GM12878 (cell line): Measurements from ENCODE around the gene ORC1.

Experiments
- ATF3 ChIP-seq: IDR thresholded peaks from 2 replicates; pipeline ENCODE4 v1.6.1; 2011; ENCODE audit warnings: low read depth, mild to moderate bottlenecking, low read length, moderate library complexity, borderline replicate concordance; ENCODE audit errors: extremely low read depth
- CEBPB ChIP-seq, 2 experiments: fragments of 150-350 bp in 1 of 2; IDR thresholded peaks; 2 replicates each; pipeline ENCODE4 v1.6.1; 2012 to 2014; ENCODE audit warnings: low read depth in 2 of 2, low read length in 2 of 2, borderline replicate concordance in 1 of 2, inconsistent platforms in 1 of 2
- CREB1 ChIP-seq: IDR thresholded peaks from 2 replicates; pipeline ENCODE4 v1.6.1; 2012; ENCODE audit warnings: low read depth, mild to moderate bottlenecking, inconsistent platforms
- CTCF ChIP-seq, 3 experiments: IDR thresholded peaks in 2 of 3; conservative IDR thresholded peaks in 1 of 3; 2 replicates each; pipeline ENCODE4 v1.5.1; 2011; ENCODE audit warnings: low read depth in 3 of 3, low read length in 3 of 3, mild to moderate bottlenecking in 3 of 3, control low read depth in 2 of 3, moderate library complexity in 2 of 3, inconsistent platforms in 1 of 3, mixed read lengths in 1 of 3; ENCODE audit not compliant: control insufficient read depth in 2 of 3, insufficient read depth in 1 of 3; ENCODE audit errors: extremely low read depth in 1 of 3
- FOXM1 ChIP-seq: IDR thresholded peaks from 2 replicates; pipeline ENCODE4 v1.6.1; 2012; ENCODE audit warnings: low read depth, mild to moderate bottlenecking, inconsistent platforms, low read length, moderate library complexity
- MXI1 ChIP-seq: fragments of 150-350 bp; IDR thresholded peaks from 2 replicates; pipeline ENCODE4 v1.6.1; 2011; ENCODE audit warnings: low read depth, mild to moderate bottlenecking, inconsistent platforms, low read length, improper control_type of control experiment
- POLR2A ChIP-seq: IDR thresholded peaks from 2 replicates; pipeline ENCODE4 v1.6.1; 2011; ENCODE audit warnings: low read depth, mild to moderate bottlenecking, low read length
- POLR2AphosphoS5 ChIP-seq: IDR thresholded peaks from 2 replicates; pipeline ENCODE4 v1.6.1; 2011; ENCODE audit warnings: mild to moderate bottlenecking, low read length, inconsistent platforms
- SPI1 ChIP-seq: IDR thresholded peaks from 2 replicates; pipeline ENCODE4 v1.6.1; 2011; ENCODE audit warnings: low read depth, mild to moderate bottlenecking, low read length, moderate library complexity, borderline replicate concordance; ENCODE audit not compliant: insufficient read depth
- TAF1 ChIP-seq: IDR thresholded peaks from 2 replicates; pipeline ENCODE4 v1.6.1; 2011; ENCODE audit warnings: mild to moderate bottlenecking, low read depth, low read length, borderline replicate concordance
- ZNF384 ChIP-seq: IDR thresholded peaks from 2 replicates; pipeline ENCODE4 v1.6.1; 2012; ENCODE audit warnings: low read depth, mild to moderate bottlenecking, low read length, improper control_type of control experiment, borderline replicate concordance
- ZSCAN29 ChIP-seq: fragments of 450-650 bp; IDR thresholded peaks from 2 replicates; pipeline ENCODE4 v1.6.1; 2017; ENCODE audit warnings: mild to moderate bottlenecking, moderate library complexity

DNA sequence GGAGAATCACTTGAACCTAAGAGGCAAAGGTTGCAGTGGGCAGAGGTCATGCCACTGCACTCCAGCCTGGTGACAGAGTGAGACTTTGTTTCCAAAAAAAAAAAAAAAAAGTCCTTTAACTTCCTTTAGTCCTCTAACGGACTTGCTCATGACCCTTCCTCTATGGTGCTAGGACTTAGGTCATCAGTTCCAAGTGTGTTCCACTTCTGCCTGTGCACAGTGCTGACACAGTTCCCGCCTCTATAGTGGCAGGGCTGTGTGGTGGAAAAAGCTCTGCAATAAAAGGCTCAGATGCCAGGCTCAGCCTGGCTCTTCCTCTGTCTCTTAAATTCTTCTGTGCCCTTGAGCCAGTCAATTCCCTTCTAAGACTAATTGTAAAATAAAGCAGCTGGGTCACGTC, 60.2 kb downstream of the ORC1 start:
- TF ChIP-seq CEBPB (IDR thresholded peaks at IDR 0.05; ENCODE audit: borderline replicate concordance in 1 of 2, low read depth in 2 of 2, low read length in 2 of 2): no peak
- TF ChIP-seq POLR2A: no peak
- TF ChIP-seq SPI1: no peak
- no peak for TF ChIP-seq CTCF (IDR thresholded peaks at IDR 0.05 in 2 of 3, conservative IDR thresholded peaks at IDR 0.05 in 1 of 3; ENCODE audit: control insufficient read depth in 2 of 3, extremely low read depth in 1 of 3, insufficient read depth in 1 of 3, low read depth in 3 of 3, low read length in 3 of 3)
- no peak for TF ChIP-seq MXI1
- TF ChIP-seq CREB1: no peak
- no peak for TF ChIP-seq ATF3
- TF ChIP-seq TAF1: no peak
- no peak for TF ChIP-seq FOXM1
- TF ChIP-seq POLR2AphosphoS5: no peak
- no peak for TF ChIP-seq ZSCAN29
- TF ChIP-seq ZNF384: no peak
